Upper lobe of right lung (tissue), 1 donor: ENCODE measurements around the gene PRDM16. TPM values are rescaled to one million over a fixed set of nuclear protein-coding genes. Genes with fewer than 3 reads are reported as not detected.

Experiments
- ATAC-seq: fragments of 200-7000 bp; cut with Tn5 transposase; one replicate; pipeline ENCODE4 v1.9.1; 2020; ENCODE audit warnings: mild to moderate bottlenecking, moderate library complexity
- DNase-seq: peaks from one replicate; pipeline ENCODE4 v3.0.0-alpha.2; 2020
- H3K27ac ChIP-seq: fragments of 200-600 bp; one replicate; pipeline ENCODE4 v1.8.0; 2022
- H3K27me3 ChIP-seq: fragments of 200-600 bp; one replicate; pipeline ENCODE4 v1.8.0; 2022; ENCODE audit warnings: mild to moderate bottlenecking
- H3K36me3 ChIP-seq: fragments of 200-600 bp; one replicate; pipeline ENCODE4 v1.8.0; 2022
- H3K4me1 ChIP-seq: fragments of 200-600 bp; one replicate; pipeline ENCODE4 v1.8.0; 2022
- H3K4me3 ChIP-seq: fragments of 200-600 bp; one replicate; pipeline ENCODE4 v1.8.0; 2022; ENCODE audit warnings: mild to moderate bottlenecking
- H3K9me3 ChIP-seq: fragments of 200-600 bp; one replicate; pipeline ENCODE4 v1.8.0; 2022
- CTCF ChIP-seq: fragments of 200-600 bp; IDR thresholded peaks from one replicate; pipeline ENCODE4 v1.8.0; 2022; ENCODE audit warnings: antibody characterized with exemption
- intact Hi-C: fragments of 100-400 bp; cut with DNase I; formaldehyde crosslinking; loops from one replicate; pipeline ENCODE4 v1.11.0; 2022
- total RNA-seq: library from RNA; stranded (reverse); fragmentation: NEBNext Ultra II Directional; extraction: Animal tissue kit (Norgen Biotek cat#: 25700); gene quantifications from one replicate; pipeline ENCODE4 v1.2.1, GENCODE V29; 2021
- donor health status: DM: no; HTN: yes; CAD: no; lungs with severe emphysema.

The PRDM16 gene
- total RNA-seq, 1 donor from 2014 or later: 21.0 TPM

GRCh38 chr1:3431686-3432085 lies 362.7 kb downstream of the PRDM16 start:
- intact Hi-C loops: no loop called here
- no peak for TF ChIP-seq CTCF
- H3K36me3 ChIP-seq: no peaks in the 10 kb centered on the region

GRCh38 chr1:3432306-3432705 lies 363.3 kb downstream of the PRDM16 start:
- no peak for TF ChIP-seq CTCF
- Histone ChIP-seq H3K27me3 (no peaks in the 10 kb centered on the region), H3K36me3 (no peaks in the 10 kb centered on the region), H3K4me1 (no peaks in the 10 kb centered on the region), H3K9me3 (no peaks in the 10 kb centered on the region), H3K27ac (no peak overlapping the region), H3K4me3 (no peak overlapping the region)
- DNase-seq (no peak), ATAC-seq (no peak)
- intact Hi-C loops: no loop called here

More at GRCh38 chr1:3431686-3432085, 362.7 kb downstream of the PRDM16 start:
- ATAC-seq (no peak), DNase-seq (no peak)
- Histone ChIP-seq H3K4me1 (no peaks in the 10 kb centered on the region), H3K27me3 (no peaks in the 10 kb centered on the region), H3K9me3 (no peaks in the 10 kb centered on the region), H3K27ac (no peak overlapping the region), H3K4me3 (no peak overlapping the region)

- Histone ChIP-seq H3K4me1 (no peaks in the 10 kb centered on the region), H3K4me3 (no peak overlapping the region), H3K9me3 (no peaks in the 10 kb centered on the region), H3K36me3 (no peaks in the 10 kb centered on the region), H3K27ac (no peak overlapping the region), H3K27me3 (no peaks in the 10 kb centered on the region)
- no peak for DNase-seq
- intact Hi-C loops: no loop called here
- ATAC-seq: no peak
- no peak for TF ChIP-seq CTCF
Measured at GRCh38 chr1:3433076-3433475, 364.1 kb downstream of the PRDM16 start.

GRCh38 chr1:3433596-3434320 lies 364.8 kb downstream of the PRDM16 start:
- Histone ChIP-seq H3K9me3 (no peaks in the 10 kb centered on the region), H3K27me3 (peaks cover under 1% of the 10 kb centered on the region), H3K27ac (no peak overlapping the region), H3K4me1 (no peaks in the 10 kb centered on the region), H3K4me3 (no peak overlapping the region), H3K36me3 (no peaks in the 10 kb centered on the region)
- DNase-seq: no peak
- no peak for ATAC-seq
- no peak for TF ChIP-seq CTCF
- intact Hi-C loops: no loop called here

- H3K4me3 ChIP-seq: no peak overlapping the region
- no peaks in the 10 kb centered on the region for H3K36me3 ChIP-seq
- H3K27me3 ChIP-seq: peaks cover 8% of the 10 kb centered on the region
- ATAC-seq (no peak), DNase-seq (no peak)
- H3K4me1 ChIP-seq: no peaks in the 10 kb centered on the region
- intact Hi-C loops: no loop called here
- no peaks in the 10 kb centered on the region for H3K9me3 ChIP-seq
- TF ChIP-seq CTCF: no peak
- H3K27ac ChIP-seq: no peak overlapping the region
Measured at GRCh38 chr1:3434406-3435110, 365.6 kb downstream of the PRDM16 start.
